ENCODE measurements around the gene LAMA3.

The LAMA3 gene

GRCh38 chr18:23758281-23758680 is 69.0 kb downstream of the LAMA3 start:
- no peak for DNase-seq (ENCODE audit: low read depth, low spot score)
- H3K27ac ChIP-seq = no peak overlapping the region

GRCh38 chr18:23761941-23762340 is 72.7 kb downstream of the LAMA3 start:
- H3K27ac ChIP-seq = no peak overlapping the region
- DNase-seq (ENCODE audit: low read depth, low spot score) = no peak

GRCh38 chr18:23763343-23763742 is 74.1 kb downstream of the LAMA3 start:
- no peak for DNase-seq (ENCODE audit: low read depth, low spot score)
- no peak overlapping the region for H3K27ac ChIP-seq

GRCh38 chr18:23765931-23766330 is 76.7 kb downstream of the LAMA3 start:
- DNase-seq (ENCODE audit: low read depth, low spot score) = no peak
- no peak overlapping the region for H3K27ac ChIP-seq

GRCh38 chr18:23772327-23773024 is 83.2 kb downstream of the LAMA3 start:
- no peak for DNase-seq (ENCODE audit: low read depth, low spot score)
- H3K27ac ChIP-seq = no peak overlapping the region

- DNase-seq (ENCODE audit: low read depth, low spot score) = no peak
- H3K27ac ChIP-seq = no peak overlapping the region
Measured at GRCh38 chr18:23776306-23776705, 87.1 kb downstream of the LAMA3 start.

GRCh38 chr18:23778828-23779227 is 89.6 kb downstream of the LAMA3 start:
- H3K27ac ChIP-seq = no peak overlapping the region

GRCh38 chr18:23779696-23780303 is 90.5 kb downstream of the LAMA3 start:
- no peak for DNase-seq (ENCODE audit: low read depth, low spot score)
- H3K27ac ChIP-seq = no peak overlapping the region

More at GRCh38 chr18:23778828-23779227, 89.6 kb downstream of the LAMA3 start:
- DNase-seq (ENCODE audit: low read depth, low spot score) = no peak

- H3K27ac ChIP-seq = peak overlapping the region; percentile 67
Measured at GRCh38 chr18:23784832-23785245, 95.6 kb downstream of the LAMA3 start.

GRCh38 chr18:23793051-23793450 is 103.8 kb downstream of the LAMA3 start:
- DNase-seq (ENCODE audit: low read depth, low spot score) = no peak
- H3K27ac ChIP-seq = no peak overlapping the region

More at GRCh38 chr18:23784832-23785245, 95.6 kb downstream of the LAMA3 start:
- DNase-seq (ENCODE audit: low read depth, low spot score) = peak; percentile 65

- no peak for DNase-seq (ENCODE audit: low read depth, low spot score)
- H3K27ac ChIP-seq = no peak overlapping the region
Measured at GRCh38 chr18:23793985-23794867, 105.0 kb downstream of the LAMA3 start.

- H3K27ac ChIP-seq = no peak overlapping the region
- no peak for DNase-seq (ENCODE audit: low read depth, low spot score)
Measured at GRCh38 chr18:23798249-23798648, 109.0 kb downstream of the LAMA3 start.

- no peak overlapping the region for H3K27ac ChIP-seq
- peak; percentile 5 for DNase-seq (ENCODE audit: low read depth, low spot score)
Measured at GRCh38 chr18:23798824-23799223, 109.6 kb downstream of the LAMA3 start.

GRCh38 chr18:23799540-23799939 is 110.3 kb downstream of the LAMA3 start:
- DNase-seq (ENCODE audit: low read depth, low spot score) = no peak
- H3K27ac ChIP-seq = no peak overlapping the region

- no peak overlapping the region for H3K27ac ChIP-seq
Measured at GRCh38 chr18:23800902-23801301, 111.6 kb downstream of the LAMA3 start.

GRCh38 chr18:23802817-23803216 is 113.6 kb downstream of the LAMA3 start:
- DNase-seq (ENCODE audit: low read depth, low spot score) = no peak
- H3K27ac ChIP-seq = no peak overlapping the region

More at GRCh38 chr18:23800902-23801301, 111.6 kb downstream of the LAMA3 start:
- DNase-seq (ENCODE audit: low read depth, low spot score) = no peak

GRCh38 chr18:23803755-23804154 is 114.5 kb downstream of the LAMA3 start:
- H3K27ac ChIP-seq = no peak overlapping the region
- no peak for DNase-seq (ENCODE audit: low read depth, low spot score)

GRCh38 chr18:23805898-23806297 is 116.6 kb downstream of the LAMA3 start:
- no peak for DNase-seq (ENCODE audit: low read depth, low spot score)
- H3K27ac ChIP-seq = peak overlapping the region; percentile 37

GRCh38 chr18:23809415-23809814 is 120.2 kb downstream of the LAMA3 start:
- no peak for DNase-seq (ENCODE audit: low read depth, low spot score)
- H3K27ac ChIP-seq = no peak overlapping the region

GRCh38 chr18:23810396-23810795 is 121.1 kb downstream of the LAMA3 start:
- no peak for DNase-seq (ENCODE audit: low read depth, low spot score)
- H3K27ac ChIP-seq = no peak overlapping the region

GRCh38 chr18:23811176-23811575 is 121.9 kb downstream of the LAMA3 start:
- DNase-seq (ENCODE audit: low read depth, low spot score) = no peak
- H3K27ac ChIP-seq = no peak overlapping the region
